GM12891 (cell line): ENCODE data around the gene GOSR2.

Experiments
- POLR2A ChIP-seq: IDR thresholded peaks from 2 replicates; pipeline ENCODE4 v1.6.1; 2011; ENCODE audit warnings: low read depth, low read length, control low read depth
- POLR2AphosphoS5 ChIP-seq: IDR thresholded peaks from 2 replicates; pipeline ENCODE4 v1.6.1; 2011; ENCODE audit warnings: low read depth, low read length, control low read depth
- POU2F2 ChIP-seq: IDR thresholded peaks from 2 replicates; pipeline ENCODE4 v1.6.1; 2011; ENCODE audit warnings: low read depth, mild to moderate bottlenecking, control low read depth, low read length, moderate library complexity
- SPI1 ChIP-seq: IDR thresholded peaks from 2 replicates; pipeline ENCODE4 v1.6.1; 2011; ENCODE audit warnings: low read depth, low read length, control low read depth
- TAF1 ChIP-seq: IDR thresholded peaks from 2 replicates; pipeline ENCODE4 v1.6.1; 2011; ENCODE audit warnings: low read depth, low read length, control low read depth

GRCh38 chr17:46915596-46915995 is 7.4 kb upstream of the GOSR2 start:
- TF ChIP-seq POLR2A (no peak), POLR2AphosphoS5 (no peak), TAF1 (no peak), SPI1 (no peak), POU2F2 (no peak)
